Jurkat, Clone E6-1 (cell line): ENCODE results near the gene LPP.

Experiments
- DNase-seq: peaks from one replicate; pipeline ENCODE4 v3.0.0-alpha.2; 2011; ENCODE audit warnings: low read depth, low spot score
- H3K4me3 ChIP-seq: 2 replicates; pipeline ENCODE4 v1.5.1; 2011; ENCODE audit warnings: mild to moderate bottlenecking, low read length, control low read depth, moderate library complexity

The LPP gene

DNA sequence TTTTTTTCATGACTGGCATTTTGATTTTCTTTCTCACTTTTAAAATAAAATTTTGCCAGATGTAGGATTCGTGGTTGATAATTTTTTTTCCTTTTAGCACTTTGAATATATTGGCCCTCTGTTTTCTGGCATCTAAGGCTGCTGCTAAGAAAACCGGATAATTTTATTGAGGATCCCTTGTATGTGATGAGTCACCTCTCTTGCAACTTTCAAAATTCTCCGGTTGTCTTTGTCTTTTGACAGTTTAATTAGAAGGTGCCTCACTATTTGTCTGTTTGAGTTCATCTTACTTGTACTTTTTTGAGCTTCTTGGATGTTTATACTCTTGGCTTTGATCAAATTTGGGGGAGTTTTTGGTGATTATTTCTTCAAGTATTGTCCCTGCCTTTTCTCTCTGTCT is 349.7 kb downstream of the LPP start:
- no peak overlapping the region for H3K4me3 ChIP-seq
- no peak for DNase-seq

GRCh38 chr3:188505151-188505550 is 351.2 kb downstream of the LPP start:
- no peak overlapping the region for H3K4me3 ChIP-seq
- DNase-seq, result no peak

DNA sequence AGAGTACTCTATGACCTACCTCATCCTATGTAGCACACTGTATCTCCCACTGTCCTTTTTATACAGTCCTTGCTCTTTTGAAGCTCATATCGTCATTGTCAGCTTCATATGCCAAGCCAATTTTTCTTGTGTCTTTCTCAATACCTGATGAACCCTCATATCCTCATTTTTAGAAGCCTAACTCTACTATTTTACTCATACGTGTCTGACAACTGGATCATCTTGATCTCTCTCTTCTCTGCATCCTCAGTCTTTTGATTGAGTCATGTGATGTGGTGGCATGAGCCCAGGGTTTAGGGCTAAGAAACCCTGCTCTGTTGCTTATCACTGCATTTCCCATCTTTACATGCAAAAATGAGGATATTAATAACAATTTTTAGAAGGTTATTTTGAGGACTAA is 352.0 kb downstream of the LPP start:
- no peak for DNase-seq
- H3K4me3 ChIP-seq, result no peak overlapping the region

- no peak for DNase-seq
- no peak overlapping the region for H3K4me3 ChIP-seq
Measured at GRCh38 chr3:188506446-188506845, 352.5 kb downstream of the LPP start.

DNA sequence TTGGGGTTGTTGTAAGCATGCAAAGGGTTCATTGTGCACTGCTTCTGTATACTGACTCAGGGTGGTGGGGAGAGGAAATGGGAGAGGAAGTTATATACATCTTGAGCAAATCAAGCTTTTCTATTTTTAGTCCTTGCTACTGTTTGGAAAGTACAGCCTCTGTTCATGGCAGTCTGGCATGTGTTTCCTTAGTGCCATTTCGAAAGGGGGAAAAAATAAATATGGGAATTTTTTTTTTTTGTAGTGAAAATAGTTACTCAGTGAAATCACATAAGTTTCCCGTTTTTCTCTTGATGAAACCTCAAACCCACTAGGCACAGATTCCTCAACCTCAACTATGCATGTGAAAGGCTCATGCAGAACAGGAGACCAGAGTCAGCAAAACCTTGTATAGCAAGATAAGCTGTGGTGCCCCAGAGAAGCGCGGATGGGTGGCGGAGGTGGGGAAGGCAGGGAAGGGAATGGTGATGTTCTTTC is 353.3 kb downstream of the LPP start:
- DNase-seq, result no peak
- no peak overlapping the region for H3K4me3 ChIP-seq

GRCh38 chr3:188508454-188508853 is 354.5 kb downstream of the LPP start:
- H3K4me3 ChIP-seq, result no peak overlapping the region
- DNase-seq, result no peak

DNA sequence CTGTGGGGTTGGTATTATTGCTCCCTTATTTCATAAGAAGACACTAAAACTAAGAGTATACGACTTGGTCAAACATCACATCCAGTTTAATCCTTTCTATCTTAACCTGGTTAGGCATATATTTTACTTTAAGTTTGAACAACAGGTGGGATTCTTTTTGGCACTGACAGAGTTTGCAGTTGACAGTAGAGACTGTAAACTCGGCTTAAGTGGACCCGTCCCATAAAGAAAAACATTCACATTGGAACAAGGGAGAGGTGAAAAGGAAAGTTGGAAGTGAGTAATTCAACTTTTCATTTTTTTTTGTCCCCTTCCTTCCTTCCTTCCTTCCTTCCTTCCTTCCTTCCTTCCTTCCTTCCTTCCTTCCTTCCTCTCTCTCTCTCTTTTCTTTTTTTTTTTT is 355.4 kb downstream of the LPP start:
- H3K4me3 ChIP-seq, result no peak overlapping the region
- DNase-seq, result no peak

- H3K4me3 ChIP-seq, result no peak overlapping the region
- no peak for DNase-seq
Measured at GRCh38 chr3:188510366-188510765, 356.4 kb downstream of the LPP start.

DNA sequence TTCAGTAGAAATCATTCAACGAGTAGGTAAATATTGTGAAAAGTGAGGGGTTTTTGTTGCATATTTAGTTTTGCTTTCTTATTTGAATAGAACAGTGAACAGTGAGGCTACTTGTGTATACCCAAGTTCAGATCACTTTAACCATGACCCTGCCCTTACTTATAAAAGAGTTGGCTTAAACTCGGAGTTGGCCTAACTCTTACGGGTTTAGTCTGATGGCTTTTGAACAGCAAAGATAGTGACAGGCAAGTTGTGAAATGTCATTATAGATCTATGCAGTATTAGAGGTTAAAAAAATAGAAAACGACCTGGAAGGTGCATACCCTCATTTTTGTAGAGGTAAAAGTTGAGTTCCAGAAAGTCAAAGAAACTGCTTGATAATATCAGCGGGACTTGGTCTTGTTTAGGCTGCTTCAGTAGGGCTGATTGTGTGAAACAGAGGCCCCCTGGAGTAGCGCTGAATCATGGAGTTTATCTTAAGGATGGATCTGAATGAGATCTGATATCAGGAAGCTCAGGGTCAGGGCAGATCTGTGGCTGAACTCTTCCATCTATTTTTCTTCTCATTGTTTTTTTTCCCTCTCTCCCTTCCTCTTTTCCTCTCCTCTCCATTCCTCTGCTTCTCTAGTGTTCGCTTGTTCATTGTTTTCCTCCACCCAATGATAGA is 359.8 kb downstream of the LPP start:
- H3K4me3 ChIP-seq, result no peak overlapping the region
- no peak for DNase-seq

DNA sequence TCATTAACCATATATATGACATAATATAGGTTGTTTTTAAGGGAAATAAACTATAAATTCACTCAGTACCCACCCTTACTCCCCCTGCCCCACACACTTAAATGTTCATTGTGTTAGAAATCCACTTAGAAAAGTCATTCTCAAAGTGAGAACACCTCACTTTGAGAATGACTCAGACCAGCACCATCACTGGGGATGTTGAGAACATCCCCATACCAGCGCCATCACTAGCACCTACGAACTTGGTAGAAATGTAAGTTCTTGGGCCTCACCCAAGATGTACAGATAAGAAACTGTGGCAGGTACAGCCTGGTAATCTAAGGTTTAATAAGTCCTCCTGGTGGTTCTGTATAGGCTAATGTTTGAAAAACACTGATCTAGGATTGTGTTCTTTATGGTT is 362.6 kb downstream of the LPP start:
- no peak for DNase-seq
- H3K4me3 ChIP-seq, result no peak overlapping the region

- no peak for DNase-seq
- no peak overlapping the region for H3K4me3 ChIP-seq
Measured at GRCh38 chr3:188518416-188518815, 364.5 kb downstream of the LPP start.

DNA sequence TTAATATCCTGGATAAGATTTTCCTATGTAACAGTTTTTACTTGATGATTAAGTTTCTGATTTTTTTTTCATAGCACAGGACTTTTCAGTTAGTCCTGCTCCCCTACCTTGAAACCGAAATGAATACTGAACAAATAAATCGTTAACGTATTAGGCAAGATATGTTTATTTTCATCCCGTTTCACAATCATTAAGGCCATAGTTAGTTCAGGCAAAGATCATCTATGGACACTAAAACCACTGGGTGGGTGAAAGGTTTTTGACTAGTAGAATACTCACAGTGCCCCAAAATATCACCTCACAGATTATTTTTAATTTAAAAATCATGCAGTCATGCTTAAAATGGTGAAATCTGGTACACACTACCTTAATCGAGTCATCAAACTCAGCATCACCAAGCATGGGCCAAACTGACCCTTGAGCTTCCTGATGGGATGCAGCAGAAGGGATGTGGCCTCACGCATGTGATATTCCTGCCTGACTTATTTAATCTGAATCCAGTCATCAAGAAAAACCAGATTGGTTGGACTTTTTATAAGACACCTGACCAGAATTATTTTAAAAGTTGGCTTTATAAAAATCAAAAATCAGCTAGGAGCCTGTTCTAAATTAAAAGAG is 365.0 kb downstream of the LPP start:
- H3K4me3 ChIP-seq, result no peak overlapping the region
- no peak for DNase-seq

GRCh38 chr3:188520466-188520865 is 366.5 kb downstream of the LPP start:
- H3K4me3 ChIP-seq, result no peak overlapping the region
- DNase-seq, result no peak

DNA sequence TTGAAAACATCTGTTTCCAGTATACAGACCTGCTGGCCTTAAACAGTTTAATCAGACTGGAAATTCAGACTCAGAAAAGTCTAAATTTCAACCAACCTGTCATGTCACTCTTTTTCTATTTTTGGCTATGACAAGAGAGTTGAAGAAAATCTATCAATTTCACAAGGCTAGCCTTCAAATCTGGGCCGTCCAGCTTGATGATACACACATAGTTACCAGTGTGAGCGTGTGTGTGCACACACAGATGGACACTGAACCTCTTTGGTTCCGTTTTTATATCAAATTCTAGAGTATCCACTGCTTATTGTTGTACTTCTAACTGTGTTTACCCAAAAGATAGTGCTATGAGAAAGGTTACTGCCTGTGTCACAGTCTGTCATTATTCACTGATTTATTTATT is 368.2 kb downstream of the LPP start:
- no peak overlapping the region for H3K4me3 ChIP-seq
- no peak for DNase-seq

DNA sequence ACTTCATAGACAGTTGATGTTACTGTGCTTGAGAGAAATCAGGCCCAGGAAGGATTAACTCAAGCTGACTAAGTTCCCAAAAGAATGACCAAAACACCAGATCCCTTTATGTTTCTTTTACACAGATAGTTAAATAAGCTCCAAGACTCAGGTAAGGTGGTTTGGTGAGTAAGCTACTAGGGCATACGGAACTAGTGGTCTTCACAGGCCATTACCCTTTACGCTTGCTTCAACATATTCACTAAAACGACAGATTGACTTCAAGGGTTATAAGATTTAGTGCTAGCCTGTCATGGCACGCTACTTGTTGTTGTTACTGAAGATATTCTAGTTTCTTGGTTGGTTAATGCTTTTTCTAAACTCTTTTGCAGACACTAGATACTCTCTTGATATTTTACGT is 369.3 kb downstream of the LPP start:
- DNase-seq, result no peak
- no peak overlapping the region for H3K4me3 ChIP-seq

GRCh38 chr3:188524052-188524451 is 370.1 kb downstream of the LPP start:
- H3K4me3 ChIP-seq, result no peak overlapping the region
- DNase-seq, result no peak

DNA sequence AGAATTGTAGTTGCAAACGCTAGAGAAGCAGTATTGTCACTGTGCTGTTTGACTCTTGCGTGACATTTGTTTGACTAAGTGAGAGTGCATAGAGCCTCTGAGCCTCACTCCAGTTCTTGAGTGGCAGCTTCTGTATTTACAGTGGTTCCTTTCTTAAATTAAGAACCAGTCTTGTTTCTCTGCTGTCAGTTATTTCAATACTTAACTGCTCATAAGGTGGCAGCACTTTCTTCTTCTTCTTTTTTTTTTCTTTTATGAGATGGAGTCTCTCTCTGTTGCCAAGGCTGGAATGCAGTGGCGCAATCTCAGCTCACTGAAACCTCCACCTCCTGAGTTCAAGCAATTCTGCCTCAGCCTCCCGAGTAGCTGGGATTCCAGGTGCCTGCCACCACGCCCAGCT is 372.1 kb downstream of the LPP start:
- no peak overlapping the region for H3K4me3 ChIP-seq
- no peak for DNase-seq

DNA sequence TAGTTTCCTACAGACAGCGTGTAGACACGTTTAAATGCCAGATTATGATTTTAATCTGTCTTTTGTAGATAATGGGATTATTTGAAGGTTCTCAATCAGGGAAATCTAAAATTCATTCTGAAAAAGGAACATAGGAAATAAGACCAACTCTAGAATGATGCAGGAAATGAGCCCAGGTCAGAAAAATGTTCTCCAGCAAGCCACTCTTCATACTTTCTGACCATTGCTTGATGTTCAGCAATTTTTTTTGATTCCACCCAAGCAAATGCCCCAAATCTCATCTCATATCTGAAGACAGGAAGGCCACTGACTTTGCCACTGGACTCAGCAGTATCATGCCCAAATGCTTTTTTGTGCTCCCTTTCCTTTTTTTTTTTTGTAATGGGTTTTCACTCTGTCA is 373.4 kb downstream of the LPP start:
- no peak overlapping the region for H3K4me3 ChIP-seq
- no peak for DNase-seq

DNA sequence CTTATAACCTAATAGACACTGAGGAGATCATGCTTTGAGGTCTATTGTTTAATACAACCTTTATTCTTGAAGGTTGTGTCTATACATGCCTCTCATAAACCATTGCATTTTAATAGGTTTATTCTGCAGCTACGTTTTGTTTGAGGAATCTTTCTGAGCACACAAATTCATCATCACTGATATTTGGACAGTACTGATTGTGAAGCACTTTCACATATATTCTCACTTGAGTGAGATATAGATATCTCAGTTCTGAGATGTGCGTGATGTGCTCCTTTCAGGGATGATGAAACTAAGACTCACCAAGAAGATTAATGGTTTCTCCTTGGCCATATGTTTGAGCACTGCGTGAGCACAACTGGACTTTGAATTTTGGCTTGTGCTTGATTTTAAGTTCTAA is 374.4 kb downstream of the LPP start:
- DNase-seq, result no peak
- no peak overlapping the region for H3K4me3 ChIP-seq

DNA sequence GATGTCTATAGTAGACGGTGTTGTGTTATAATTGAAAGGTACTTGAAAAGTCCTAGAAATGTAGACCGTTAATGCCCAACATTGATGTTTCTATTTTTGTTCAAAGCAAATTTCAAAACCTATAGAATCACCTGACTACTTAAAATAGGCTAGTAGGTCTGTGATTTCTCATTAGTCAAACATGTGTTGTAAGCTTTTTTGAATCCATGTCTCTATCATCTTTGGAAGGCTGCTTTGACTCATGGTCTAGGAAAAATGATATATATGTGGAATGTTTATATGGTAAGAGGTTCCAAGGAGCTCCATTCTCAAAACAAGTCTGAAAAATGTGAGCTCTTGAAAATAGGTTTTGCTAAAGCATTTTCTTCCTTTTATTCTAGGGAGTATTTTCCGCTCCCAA is 375.3 kb downstream of the LPP start:
- DNase-seq, result no peak

GRCh38 chr3:188530226-188530625 is 376.3 kb downstream of the LPP start:
- H3K4me3 ChIP-seq, result no peak overlapping the region
- no peak for DNase-seq

More for the DNA sequence above, 375.3 kb downstream of the LPP start:
- no peak overlapping the region for H3K4me3 ChIP-seq
